Esophagus muscularis mucosa (tissue), 4 donors: ENCODE results near the gene ASIC2. TPM values are rescaled to one million over a fixed set of nuclear protein-coding genes. Genes with fewer than 3 reads are reported as not detected.

Experiments used
- DNase-seq: peaks from one replicate; pipeline ENCODE4 v3.0.0-alpha.2; 2017; ENCODE audit errors: extremely low spot score
- H3K27ac ChIP-seq, 4 donors: fragments of 200-600 bp; sonication (generic); replicated peaks in 1 of 4; 1 replicate in 3 of 4; 2 replicates in 1 of 4; pipeline ENCODE4 v1.5.1; 2016 to 2019; ENCODE audit warnings: mild to moderate bottlenecking in 1 of 4
- H3K27me3 ChIP-seq, 4 donors: fragments of 200-600 bp; sonication (generic); one replicate each; pipeline versions ENCODE4 v1.5.1 to v1.6.0; 2016 to 2019
- H3K36me3 ChIP-seq, 4 donors: fragments of 200-600 bp; sonication (generic); one replicate each; pipeline ENCODE4 v1.5.1; 2016 to 2019
- H3K4me1 ChIP-seq, 4 donors: fragments of 200-600 bp; sonication (generic); one replicate each; pipeline ENCODE4 v1.5.1; 2016 to 2019
- H3K4me3 ChIP-seq, 4 donors: fragments of 200-600 bp; sonication (generic); 1 replicate in 2 of 4; 2 replicates in 2 of 4; pipeline ENCODE4 v1.5.1; 2016 to 2019; ENCODE audit warnings: mild to moderate bottlenecking in 4 of 4, moderate library complexity in 1 of 4
- H3K9me3 ChIP-seq, 4 donors: fragments of 200-600 bp; sonication (generic); 1 replicate in 3 of 4; 2 replicates in 1 of 4; pipeline ENCODE4 v1.5.1; 2016 to 2019
- CTCF ChIP-seq, 3 experiments: fragments of 200-600 bp in 2 of 3; fragments of 450-650 bp in 1 of 3; sonication (generic) in 2 of 3; IDR thresholded peaks; one replicate each; pipeline ENCODE4 v1.5.1; 2017 to 2019; ENCODE audit warnings: antibody characterized with exemption in 3 of 3, mild to moderate bottlenecking in 2 of 3, moderate library complexity in 1 of 3
- EP300 ChIP-seq: sonication (generic); formaldehyde crosslinking; IDR thresholded peaks from one replicate; pipeline ENCODE4 v1.6.1; 2017; ENCODE audit warnings: antibody characterized with exemption
- POLR2A ChIP-seq: fragments of 450-650 bp; IDR thresholded peaks from one replicate; pipeline ENCODE4 v1.6.1; 2017; ENCODE audit warnings: antibody characterized with exemption, moderate library complexity, mild to moderate bottlenecking, low read depth
- POLR2AphosphoS5 ChIP-seq, 2 donors: sonication (generic); formaldehyde crosslinking; IDR thresholded peaks; one replicate each; pipeline ENCODE4 v1.6.1; 2017; ENCODE audit warnings: antibody characterized with exemption in 2 of 2
- WGBS: methylation state at CpG from one replicate; pipeline ENCODE4 v1.1.5; 2018; 5-methylcytosine and 5-hydroxymethylcytosine counted together
- intact Hi-C: fragments of 100-400 bp; cut with DNase I; formaldehyde crosslinking; loops from one replicate; pipeline ENCODE4 v1.15.1; 2023
- total RNA-seq, 4 donors: library from RNA; depleted of rRNA; stranded (reverse); fragments of >200 nt; gene quantifications; one replicate each; pipeline versions ENCODE4 v1.1.0 to v1.2.1, GENCODE V29; 2016

ASIC2 gene
- total RNA-seq, 4 donors from 2014 or later: 0.13 TPM; not detected in 3

- no peak for TF ChIP-seq POLR2A
- Histone ChIP-seq H3K9me3 (no peaks in the 10 kb centered on the region), H3K27me3 (peaks cover 0 to 25% (median 0%) of the 10 kb centered on the region in 4 donors), H3K4me1 (no peaks in the 10 kb centered on the region), H3K36me3 (no peaks in the 10 kb centered on the region), H3K4me3 (no peak overlapping the region), H3K27ac (no peak overlapping the region)
- intact Hi-C loops: loop anchor here (10.0 kb wide), 1 partner anchor 66 kb away; no protein-coding TSS in a partner anchor
- no peak for DNase-seq
- WGBS: 90% methylated on average over 6 of the region's 6 CpGs
These were observed 193.8 kb downstream of the ASIC2 start for GRCh38 chr17:33099252-33099651.

- peaks cover 0 to 43% (median 2%) of the 10 kb centered on the region in 4 donors for H3K27me3 ChIP-seq
- 83% methylated on average over 5 of the region's 8 CpGs for WGBS
- no peak for DNase-seq
- no peaks in the 10 kb centered on the region for H3K9me3 ChIP-seq
- intact Hi-C loops: loop anchor here (10.0 kb wide), 1 partner anchor 67 kb away; no protein-coding TSS in a partner anchor
- no peak for TF ChIP-seq EP300
- TF ChIP-seq CTCF (IDR thresholded peaks at IDR 0.05): no peak
- TF ChIP-seq POLR2AphosphoS5 (IDR thresholded peaks at IDR 0.05): no peak
- no peak for TF ChIP-seq POLR2A
- no peaks in the 10 kb centered on the region for H3K4me1 ChIP-seq
- no peak overlapping the region for H3K27ac ChIP-seq
- H3K36me3 ChIP-seq: no peaks in the 10 kb centered on the region
- H3K4me3 ChIP-seq: no peak overlapping the region
These were observed 195.7 kb downstream of the ASIC2 start for GRCh38 chr17:33097411-33097810.

GRCh38 chr17:33096161-33096560 is 196.9 kb downstream of the ASIC2 start:
- Histone ChIP-seq H3K4me1 (no peaks in the 10 kb centered on the region), H3K36me3 (no peaks in the 10 kb centered on the region), H3K9me3 (no peaks in the 10 kb centered on the region), H3K4me3 (no peak overlapping the region), H3K27me3 (peaks cover 0 to 56% (median 4%) of the 10 kb centered on the region in 4 donors), H3K27ac (no peak overlapping the region)
- DNase-seq: no peak
- no peak for TF ChIP-seq EP300
- no peak for TF ChIP-seq CTCF (IDR thresholded peaks at IDR 0.05)
- TF ChIP-seq POLR2A: no peak
- no peak for TF ChIP-seq POLR2AphosphoS5 (IDR thresholded peaks at IDR 0.05)
- WGBS: 57% methylated on average over 4 of the region's 4 CpGs
- intact Hi-C loops: loop anchor here (10.0 kb wide), 1 partner anchor 69 kb away; no protein-coding TSS in a partner anchor

GRCh38 chr17:33091271-33091670 is 201.8 kb downstream of the ASIC2 start:
- DNase-seq: no peak

GRCh38 chr17:33090806-33091205 is 202.3 kb downstream of the ASIC2 start:
- WGBS: 71% methylated on average over 1 of the region's 1 CpG
- intact Hi-C loops: loop anchor here (10.0 kb wide), 1 partner anchor 74 kb away; no protein-coding TSS in a partner anchor
- TF ChIP-seq POLR2A: no peak
- no peak for TF ChIP-seq POLR2AphosphoS5 (IDR thresholded peaks at IDR 0.05)
- no peak for TF ChIP-seq CTCF (IDR thresholded peaks at IDR 0.05)
- TF ChIP-seq EP300: no peak

More at GRCh38 chr17:33091271-33091670, 201.8 kb downstream of the ASIC2 start:
- H3K4me1 ChIP-seq: no peaks in the 10 kb centered on the region
- WGBS: 31% methylated on average over 5 of the region's 5 CpGs
- H3K27ac ChIP-seq: no peak overlapping the region
- TF ChIP-seq CTCF (IDR thresholded peaks at IDR 0.05) (no peak), POLR2AphosphoS5 (IDR thresholded peaks at IDR 0.05) (no peak), EP300 (no peak), POLR2A (no peak)
- H3K27me3 ChIP-seq: peaks cover 0 to 68% (median 4%) of the 10 kb centered on the region in 4 donors
- H3K4me3 ChIP-seq: no peak overlapping the region
- no peaks in the 10 kb centered on the region for H3K36me3 ChIP-seq
- intact Hi-C loops: loop anchor here (10.0 kb wide), 1 partner anchor 74 kb away; no protein-coding TSS in a partner anchor
- H3K9me3 ChIP-seq: no peaks in the 10 kb centered on the region

More at GRCh38 chr17:33090806-33091205, 202.3 kb downstream of the ASIC2 start:
- H3K4me3 ChIP-seq: no peak overlapping the region
- peaks cover 0 to 67% (median 4%) of the 10 kb centered on the region in 4 donors for H3K27me3 ChIP-seq
- no peaks in the 10 kb centered on the region for H3K9me3 ChIP-seq
- no peak for DNase-seq
- no peaks in the 10 kb centered on the region for H3K36me3 ChIP-seq
- H3K4me1 ChIP-seq: no peaks in the 10 kb centered on the region
- H3K27ac ChIP-seq: no peak overlapping the region
